Colonic mucosa (tissue), 4 donors: ENCODE measurements around the gene ROR2. TPM values are rescaled to one million over a fixed set of nuclear protein-coding genes. Genes with fewer than 3 reads are reported as not detected.

Source experiments
- DNase-seq: peaks from one replicate; pipeline ENCODE4 v3.0.0-alpha.2; 2020
- H3K27ac ChIP-seq: fragments of 200-600 bp; one replicate; pipeline ENCODE4 v1.8.0; 2021
- H3K27me3 ChIP-seq: fragments of 200-600 bp; one replicate; pipeline ENCODE4 v1.8.0; 2021
- H3K36me3 ChIP-seq: fragments of 200-600 bp; one replicate; pipeline ENCODE4 v1.8.0; 2021
- H3K4me1 ChIP-seq: fragments of 200-600 bp; one replicate; pipeline ENCODE4 v1.8.0; 2021; ENCODE audit warnings: mild to moderate bottlenecking
- H3K4me3 ChIP-seq: fragments of 200-600 bp; one replicate; pipeline ENCODE4 v1.8.0; 2021
- H3K9ac ChIP-seq, 2 donors: one replicate each; pipeline ENCODE4 v1.7.0; 2013; ENCODE audit warnings: control low read depth in 2 of 2, low read depth in 2 of 2, low read length in 2 of 2
- H3K9me3 ChIP-seq: fragments of 200-600 bp; one replicate; pipeline ENCODE4 v1.8.0; 2021
- CTCF ChIP-seq: fragments of 200-600 bp; IDR thresholded peaks from one replicate; pipeline ENCODE4 v1.8.0; 2022; ENCODE audit warnings: antibody characterized with exemption, mild to moderate bottlenecking
- intact Hi-C: fragments of 100-400 bp; cut with DNase I; formaldehyde crosslinking; loops from one replicate; pipeline ENCODE4 v1.14.1; 2022
- total RNA-seq, 2 donors: library from RNA; stranded (reverse); fragmentation: NEBNext Ultra II Directional in 1 of 2; extraction: Animal tissue kit (Norgen Biotek cat#: 25700) in 1 of 2; gene quantifications; one replicate each; pipeline ENCODE4 v1.2.1, GENCODE V29; 2021
- donor health status: healthy.
- donor health status: DM: no; HTN: no; CAD: no.
- donor health status: DM: no; HTN: no; CAD: no.

The ROR2 gene
- total RNA-seq, 2 donors from 2014 or later, result 1.7 to 9.1 TPM

- Histone ChIP-seq H3K4me1 (no peaks in the 10 kb centered on the region), H3K9me3 (no peaks in the 10 kb centered on the region), H3K27me3 (no peaks in the 10 kb centered on the region), H3K9ac (no peak overlapping the region), H3K4me3 (no peak overlapping the region), H3K27ac (no peak overlapping the region), H3K36me3 (no peaks in the 10 kb centered on the region)
- no peak for DNase-seq
- no peak for TF ChIP-seq CTCF
- intact Hi-C loops, result no loop called here
Observed at GRCh38 chr9:91558395-91558794, 391.6 kb downstream of the ROR2 start.

GRCh38 chr9:91557327-91557726, 392.7 kb downstream of the ROR2 start:
- intact Hi-C loops, result no loop called here
- Histone ChIP-seq H3K4me1 (no peaks in the 10 kb centered on the region), H3K9ac (no peak overlapping the region), H3K36me3 (no peaks in the 10 kb centered on the region), H3K9me3 (no peaks in the 10 kb centered on the region), H3K4me3 (no peak overlapping the region), H3K27ac (no peak overlapping the region), H3K27me3 (no peaks in the 10 kb centered on the region)
- TF ChIP-seq CTCF, result no peak
- DNase-seq, result no peak

- Histone ChIP-seq H3K27ac (no peak overlapping the region), H3K9me3 (no peaks in the 10 kb centered on the region), H3K4me1 (no peaks in the 10 kb centered on the region), H3K36me3 (no peaks in the 10 kb centered on the region), H3K9ac (no peak overlapping the region), H3K27me3 (no peaks in the 10 kb centered on the region), H3K4me3 (no peak overlapping the region)
- intact Hi-C loops, result no loop called here
- TF ChIP-seq CTCF, result no peak
- DNase-seq, result no peak
Observed at GRCh38 chr9:91555132-91555531, 394.9 kb downstream of the ROR2 start.

GRCh38 chr9:91549177-91549576, 400.9 kb downstream of the ROR2 start:
- DNase-seq, result no peak
- TF ChIP-seq CTCF, result no peak
- no peaks in the 10 kb centered on the region for H3K27me3 ChIP-seq
- no peaks in the 10 kb centered on the region for H3K9me3 ChIP-seq
- no peak overlapping the region for H3K4me3 ChIP-seq
- no peak overlapping the region for H3K9ac ChIP-seq
- no peaks in the 10 kb centered on the region for H3K4me1 ChIP-seq
- H3K36me3 ChIP-seq, result no peaks in the 10 kb centered on the region
- no peak overlapping the region for H3K27ac ChIP-seq
- intact Hi-C loops, result no loop called here

- no peak for TF ChIP-seq CTCF
- no peaks in the 10 kb centered on the region for H3K9me3 ChIP-seq
- H3K36me3 ChIP-seq, result no peaks in the 10 kb centered on the region
- no peaks in the 10 kb centered on the region for H3K4me1 ChIP-seq
- no peak overlapping the region for H3K9ac ChIP-seq
- no peak overlapping the region for H3K27ac ChIP-seq
- H3K4me3 ChIP-seq, result no peak overlapping the region
- H3K27me3 ChIP-seq, result no peaks in the 10 kb centered on the region
- intact Hi-C loops, result no loop called here
- no peak for DNase-seq
Observed at GRCh38 chr9:91547081-91547480, 402.9 kb downstream of the ROR2 start.

- DNase-seq, result no peak
- Histone ChIP-seq H3K4me1 (no peaks in the 10 kb centered on the region), H3K4me3 (no peak overlapping the region), H3K27me3 (no peaks in the 10 kb centered on the region), H3K9ac (no peak overlapping the region), H3K9me3 (no peaks in the 10 kb centered on the region), H3K27ac (no peak overlapping the region), H3K36me3 (no peaks in the 10 kb centered on the region)
- no peak for TF ChIP-seq CTCF
- intact Hi-C loops, result no loop called here
Observed at GRCh38 chr9:91546574-91546973, 403.5 kb downstream of the ROR2 start.
